K562 (cell line): ENCODE results near the gene PBX1. TPM values are rescaled to one million over a fixed set of nuclear protein-coding genes. Genes with fewer than 3 reads are reported as not detected.

ENCODE experiments used
- ATAC-seq: fragments of 200-7000 bp; cut with Tn5 transposase; 3 replicates; pipeline ENCODE4 v1.9.1; 2020; ENCODE audit warnings: moderate library complexity
- BruUV-seq: library from RNA; stranded (reverse); fragments of 400-500 nt; replicated peaks from 2 replicates; lab custom pipeline; 2021; lab: Mats Ljungman, UMichigan
- CTCF ChIA-PET: fragments of 300-600 bp; formaldehyde crosslinking; extraction: SDS; loops from one replicate; lab custom pipeline; 2021; ENCODE audit warnings: low intra/inter-chr PET ratio; lab: Yijun Ruan, JAX
- POLR2A ChIA-PET: fragments of 300-600, 350-650 bp; sonication (Branson Sonifier 250); formaldehyde crosslinking; extraction: SDS; loops from one replicate; lab custom pipeline; 2021; ENCODE audit warnings: antibody characterized with exemption, inconsistent platforms; lab: Yijun Ruan, JAX
- DNase-seq, 4 experiments: peaks; one replicate each; pipeline versions ENCODE4 v3.0.0 to v3.0.0-alpha.2; 2011 to 2018; ENCODE audit warnings: low spot score in 3 of 4, mixed read lengths in 3 of 4; ENCODE audit errors: extremely low read depth in 1 of 4
- FAIRE-seq: peaks from 2 replicates; lab custom pipeline; 2011; peaks lifted over from hg19 to GRCh38; lab: Jason Lieb, UNC
- H2AFZ ChIP-seq: 2 replicates; pipeline ENCODE4 v1.6.0; 2011; ENCODE audit warnings: low read depth, low read length, control low read depth, inconsistent platforms
- H3K27ac ChIP-seq: fragments of 200-600 bp; 3 replicates; pipeline ENCODE4 v1.8.0; 2011; ENCODE audit warnings: low read depth, mild to moderate bottlenecking, control low read depth, inconsistent platforms, low read length, moderate library complexity, mixed read lengths; ENCODE audit errors: extremely low read depth
- H3K27me3 ChIP-seq, 2 experiments: fragments of 300-600 bp in 1 of 2; 2 replicates in 1 of 2; 3 replicates in 1 of 2; pipeline versions ENCODE4 v1.6.0 to v1.8.0; 2011; ENCODE audit warnings: inconsistent platforms in 2 of 2, low read length in 2 of 2, mild to moderate bottlenecking in 1 of 2, mixed read lengths in 1 of 2, moderate library complexity in 1 of 2; ENCODE audit not compliant: control insufficient read depth in 2 of 2, insufficient read depth in 2 of 2
- H3K36me3 ChIP-seq: fragments of 300-600 bp; 3 replicates; pipeline ENCODE4 v1.8.0; 2011; ENCODE audit warnings: mild to moderate bottlenecking, low read length, inconsistent platforms; ENCODE audit not compliant: control insufficient read depth, insufficient read depth
- H3K4me1 ChIP-seq, 2 experiments: fragments of 200-600 bp in 1 of 2; replicated peaks in 1 of 2; 2 replicates in 1 of 2; 3 replicates in 1 of 2; pipeline versions ENCODE4 v1.5.1 to v1.8.0; 2011; ENCODE audit warnings: inconsistent platforms in 2 of 2, low read length in 2 of 2, mild to moderate bottlenecking in 1 of 2, mixed read lengths in 1 of 2, moderate library complexity in 1 of 2; ENCODE audit not compliant: control insufficient read depth in 2 of 2, insufficient read depth in 2 of 2
- H3K4me2 ChIP-seq: 2 replicates; pipeline ENCODE4 v1.6.1; 2011; ENCODE audit warnings: low read length, control low read depth, inconsistent platforms, mixed read lengths; ENCODE audit not compliant: insufficient read depth
- H3K4me3 ChIP-seq: fragments of 200-600 bp; sonication (generic), shearing (Covaris generic); 2 replicates; pipeline ENCODE4 v1.5.1; 2016; ENCODE audit warnings: control low read depth, inconsistent platforms
- H3K79me2 ChIP-seq: fragments of 200-600 bp; 3 replicates; pipeline ENCODE4 v1.8.0; 2011; ENCODE audit warnings: low read length, inconsistent platforms; ENCODE audit not compliant: control insufficient read depth, insufficient read depth
- H3K9ac ChIP-seq, 2 experiments: 2 replicates each; pipeline versions ENCODE4 v1.6.0 to v1.6.1; 2011; ENCODE audit warnings: low read depth in 2 of 2, low read length in 2 of 2, control low read depth in 1 of 2, inconsistent platforms in 1 of 2, mild to moderate bottlenecking in 1 of 2, mixed read lengths in 1 of 2; ENCODE audit not compliant: insufficient read depth in 1 of 2
- H3K9me1 ChIP-seq: one replicate; pipeline ENCODE4 v1.6.0; 2011; ENCODE audit warnings: inconsistent platforms, mild to moderate bottlenecking, low read length, moderate library complexity; ENCODE audit not compliant: control insufficient read depth, insufficient read depth
- H3K9me3 ChIP-seq: replicated peaks from 2 replicates; pipeline ENCODE4 v1.5.1; 2011; ENCODE audit warnings: low read depth, low read length, inconsistent platforms; ENCODE audit not compliant: control insufficient read depth, insufficient read depth
- H4K20me1 ChIP-seq: replicated peaks from 2 replicates; pipeline ENCODE4 v1.6.1; 2011; ENCODE audit warnings: low read length, inconsistent platforms, mixed read lengths; ENCODE audit not compliant: control insufficient read depth, insufficient read depth
- ETS2 ChIP-seq: IDR thresholded peaks from 2 replicates; pipeline ENCODE4 v1.6.1; 2016; ENCODE audit warnings: borderline replicate concordance, missing genetic modification characterization, mild to moderate bottlenecking, moderate library complexity, missing compliant biosample characterization; ENCODE audit not compliant: poor library complexity, severe bottlenecking
- POU5F1 ChIP-seq: fragments of 150-350 bp; IDR thresholded peaks from 2 replicates; pipeline ENCODE4 v1.6.1; 2014; ENCODE audit warnings: borderline replicate concordance, low read length, low read depth, mild to moderate bottlenecking; ENCODE audit not compliant: partially characterized antibody
- WGBS: fragments of 100-300 bp; shearing (Covaris generic); methylation state at CpG from one replicate; pipeline ENCODE4 v1.1.6; 2016; ENCODE audit warnings: low coverage, mixed read lengths; ENCODE audit not compliant: insufficient coverage; ENCODE audit errors: missing lambda C conversion rate; 5-methylcytosine and 5-hydroxymethylcytosine counted together
- in situ Hi-C: fragments of 300-500 bp; cut with MboI; formaldehyde crosslinking; loops from 4 replicates; pipeline ENCODE4 v1.15.0; 2018; ENCODE audit warnings: inconsistent platforms, mixed read lengths
- intact Hi-C: fragments of 100-400 bp; cut with micrococcal nuclease; formaldehyde crosslinking; loops from 2 replicates; pipeline ENCODE4 v1.14.2; 2022
- polyA plus RNA-seq, 8 experiments: library from polyadenylated mRNA; depleted of rRNA in 4 of 8; stranded (reverse) in 5 of 8; unstranded in 3 of 8; fragments of >200 nt; fragmentation: Nextera tagmentation in 2 of 8; fragmentation: Illumina TruSeq in 1 of 8; extraction: Ambion mirVana in 2 of 8; extraction: Trizol in 1 of 8; gene quantifications; 2 replicates each; pipeline versions ENCODE4 v1.2.1 to v1.2.3, GENCODE V29; 2011 to 2014; ENCODE audit warnings: inconsistent platforms in 1 of 8, missing spikeins in 1 of 8
- total RNA-seq, 7 experiments: library from RNA; depleted of rRNA in 6 of 7; stranded (reverse); fragments of >200 nt in 6 of 7; fragmentation: Illumina TruSeq in 2 of 7; extraction: Trizol in 2 of 7; gene quantifications; 2 replicates each; pipeline versions ENCODE4 v1.2.1 to v1.2.3, GENCODE V29; 2011 to 2021; ENCODE audit warnings: low replicate concordance in 1 of 7
- TF ChIP-seq, protein P1 (sequence below): fragments of 150-350 bp; IDR thresholded peaks from 2 replicates; pipeline ENCODE4 v1.6.1; 2014; ENCODE audit warnings: low read depth, mild to moderate bottlenecking, low read length, borderline replicate concordance
- TF ChIP-seq, protein P2 (sequence below): fragments of 450-650 bp; IDR thresholded peaks from 2 replicates; pipeline ENCODE4 v1.6.1; 2018; ENCODE audit not compliant: partially characterized antibody

Gene PBX1
- total and polyA plus RNA-seq, 9 of the 15 experiments (the other 6 are each of a cell fraction or from before 2014, with no cell fraction given), result 0.03 to 0.62 (median 0.17) TPM

- ATAC-seq, result no peak
- DNase-seq, result no peak
- H3K36me3 ChIP-seq, result no peaks in the 10 kb centered on the region
- no TSS peak for BruUV-seq
- H3K4me1 ChIP-seq, result no peaks in the 10 kb centered on the region; a peak in 1 of 5 replicates
- H3K27ac ChIP-seq, result no peak overlapping the region
- ChIA-PET CTCF (no interaction called here), POLR2A (no interaction called here)
- H2AFZ ChIP-seq, result no peak overlapping the region
- H3K4me2 ChIP-seq, result no peak overlapping the region
- no peaks in the 10 kb centered on the region for H3K9me3 ChIP-seq
- peaks cover 0 to 5% of the 10 kb centered on the region in 2 experiments; a peak in 4 of 5 replicates for H3K27me3 ChIP-seq
- H3K9me1 ChIP-seq, result no peaks in the 10 kb centered on the region
- H3K79me2 ChIP-seq, result no peaks in the 10 kb centered on the region
- H3K9ac ChIP-seq, result no peak overlapping the region
- 1% methylated on average over 5 of the region's 5 CpGs for WGBS
- H4K20me1 ChIP-seq, result no peaks in the 10 kb centered on the region
- no peak for FAIRE-seq
- intact Hi-C loops, result no loop called here
- TF ChIP-seq POU5F1 (no peak), ETS2 (tag) (no peak)
- TF ChIP-seq, protein P1, sequence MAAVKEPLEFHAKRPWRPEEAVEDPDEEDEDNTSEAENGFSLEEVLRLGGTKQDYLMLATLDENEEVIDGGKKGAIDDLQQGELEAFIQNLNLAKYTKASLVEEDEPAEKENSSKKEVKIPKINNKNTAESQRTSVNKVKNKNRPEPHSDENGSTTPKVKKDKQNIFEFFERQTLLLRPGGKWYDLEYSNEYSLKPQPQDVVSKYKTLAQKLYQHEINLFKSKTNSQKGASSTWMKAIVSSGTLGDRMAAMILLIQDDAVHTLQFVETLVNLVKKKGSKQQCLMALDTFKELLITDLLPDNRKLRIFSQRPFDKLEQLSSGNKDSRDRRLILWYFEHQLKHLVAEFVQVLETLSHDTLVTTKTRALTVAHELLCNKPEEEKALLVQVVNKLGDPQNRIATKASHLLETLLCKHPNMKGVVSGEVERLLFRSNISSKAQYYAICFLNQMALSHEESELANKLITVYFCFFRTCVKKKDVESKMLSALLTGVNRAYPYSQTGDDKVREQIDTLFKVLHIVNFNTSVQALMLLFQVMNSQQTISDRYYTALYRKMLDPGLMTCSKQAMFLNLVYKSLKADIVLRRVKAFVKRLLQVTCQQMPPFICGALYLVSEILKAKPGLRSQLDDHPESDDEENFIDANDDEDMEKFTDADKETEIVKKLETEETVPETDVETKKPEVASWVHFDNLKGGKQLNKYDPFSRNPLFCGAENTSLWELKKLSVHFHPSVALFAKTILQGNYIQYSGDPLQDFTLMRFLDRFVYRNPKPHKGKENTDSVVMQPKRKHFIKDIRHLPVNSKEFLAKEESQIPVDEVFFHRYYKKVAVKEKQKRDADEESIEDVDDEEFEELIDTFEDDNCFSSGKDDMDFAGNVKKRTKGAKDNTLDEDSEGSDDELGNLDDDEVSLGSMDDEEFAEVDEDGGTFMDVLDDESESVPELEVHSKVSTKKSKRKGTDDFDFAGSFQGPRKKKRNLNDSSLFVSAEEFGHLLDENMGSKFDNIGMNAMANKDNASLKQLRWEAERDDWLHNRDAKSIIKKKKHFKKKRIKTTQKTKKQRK, result no peak
- TF ChIP-seq, protein P2, sequence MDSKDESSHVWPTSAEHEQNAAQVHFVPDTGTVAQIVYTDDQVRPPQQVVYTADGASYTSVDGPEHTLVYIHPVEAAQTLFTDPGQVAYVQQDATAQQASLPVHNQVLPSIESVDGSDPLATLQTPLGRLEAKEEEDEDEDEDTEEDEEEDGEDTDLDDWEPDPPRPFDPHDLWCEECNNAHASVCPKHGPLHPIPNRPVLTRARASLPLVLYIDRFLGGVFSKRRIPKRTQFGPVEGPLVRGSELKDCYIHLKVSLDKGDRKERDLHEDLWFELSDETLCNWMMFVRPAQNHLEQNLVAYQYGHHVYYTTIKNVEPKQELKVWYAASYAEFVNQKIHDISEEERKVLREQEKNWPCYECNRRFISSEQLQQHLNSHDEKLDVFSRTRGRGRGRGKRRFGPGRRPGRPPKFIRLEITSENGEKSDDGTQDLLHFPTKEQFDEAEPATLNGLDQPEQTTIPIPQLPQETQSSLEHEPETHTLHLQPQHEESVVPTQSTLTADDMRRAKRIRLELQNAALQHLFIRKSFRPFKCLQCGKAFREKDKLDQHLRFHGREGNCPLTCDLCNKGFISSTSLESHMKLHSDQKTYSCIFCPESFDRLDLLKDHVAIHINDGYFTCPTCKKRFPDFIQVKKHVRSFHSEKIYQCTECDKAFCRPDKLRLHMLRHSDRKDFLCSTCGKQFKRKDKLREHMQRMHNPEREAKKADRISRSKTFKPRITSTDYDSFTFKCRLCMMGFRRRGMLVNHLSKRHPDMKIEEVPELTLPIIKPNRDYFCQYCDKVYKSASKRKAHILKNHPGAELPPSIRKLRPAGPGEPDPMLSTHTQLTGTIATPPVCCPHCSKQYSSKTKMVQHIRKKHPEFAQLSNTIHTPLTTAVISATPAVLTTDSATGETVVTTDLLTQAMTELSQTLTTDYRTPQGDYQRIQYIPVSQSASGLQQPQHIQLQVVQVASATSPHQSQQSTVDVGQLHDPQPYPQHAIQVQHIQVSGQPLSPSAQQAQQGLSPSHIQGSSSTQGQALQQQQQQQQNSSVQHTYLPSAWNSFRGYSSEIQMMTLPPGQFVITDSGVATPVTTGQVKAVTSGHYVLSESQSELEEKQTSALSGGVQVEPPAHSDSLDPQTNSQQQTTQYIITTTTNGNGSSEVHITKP, result no peak
- no peak overlapping the region for H3K4me3 ChIP-seq
- in situ Hi-C loops, result no loop called here
Measured at GRCh38 chr1:164803366-164803765, 244.4 kb downstream of the PBX1 start.
